Testis (tissue), 3 donors: ENCODE data around the gene CBARP. TPM values are rescaled to one million over a fixed set of nuclear protein-coding genes. Genes with fewer than 3 reads are reported as not detected.

ENCODE experiments used
- DNase-seq: peaks from one replicate; pipeline ENCODE4 v3.0.0-alpha.2; 2019
- H3K27ac ChIP-seq, 2 donors: fragments of 200-600 bp; sonication (generic); one replicate each; pipeline ENCODE4 v1.5.1; 2019
- H3K27me3 ChIP-seq: fragments of 200-600 bp; sonication (generic); one replicate; pipeline ENCODE4 v1.5.1; 2019
- H3K36me3 ChIP-seq: fragments of 200-600 bp; sonication (generic); one replicate; pipeline ENCODE4 v1.5.1; 2017; ENCODE audit warnings: low read depth; ENCODE audit errors: missing control alignments
- H3K4me1 ChIP-seq: fragments of 200-600 bp; sonication (generic); one replicate; pipeline ENCODE4 v1.5.1; 2019
- H3K4me3 ChIP-seq, 2 donors: fragments of 200-600 bp; sonication (generic); one replicate each; pipeline ENCODE4 v1.5.1; 2017 to 2019
- H3K9me3 ChIP-seq: fragments of 200-600 bp; sonication (generic); one replicate; pipeline ENCODE4 v1.5.1; 2017
- CTCF ChIP-seq, 3 experiments: fragments of 450-650 bp in 2 of 3; fragments of 200-600 bp in 1 of 3; sonication (generic) in 1 of 3; IDR thresholded peaks; one replicate each; pipeline ENCODE4 v1.5.1; 2016 to 2019; ENCODE audit warnings: antibody characterized with exemption in 3 of 3, mild to moderate bottlenecking in 2 of 3, moderate library complexity in 1 of 3
- POLR2A ChIP-seq: fragments of 450-650 bp; IDR thresholded peaks from one replicate; pipeline ENCODE4 v1.6.1; 2017; ENCODE audit warnings: antibody characterized with exemption, mild to moderate bottlenecking, moderate library complexity
- WGBS, 2 donors: methylation state at CpG; one replicate each; pipeline ENCODE4 v1.1.5; 2018; 5-methylcytosine and 5-hydroxymethylcytosine counted together
- intact Hi-C: fragments of 100-400 bp; cut with DNase I; formaldehyde crosslinking; loops from one replicate; pipeline ENCODE4 v1.15.1; 2023; ENCODE audit warnings: low total_unique reads
- polyA plus RNA-seq: library from polyadenylated mRNA; stranded (reverse); fragments of 350-450 nt; fragmentation: Illumina TruSeq; extraction: RNeasy Lipid Tissue Mini Kit (QIAGEN cat#74804); gene quantifications from one replicate; pipeline ENCODE4 v1.2.3, GENCODE V29; 2014; ENCODE audit warnings: low read depth, low replicate concordance; ENCODE audit not compliant: insufficient read depth
- total RNA-seq, 2 donors: library from RNA; depleted of rRNA; stranded (reverse); fragments of >200 nt; gene quantifications; one replicate each; pipeline ENCODE4 v1.2.3, GENCODE V29; 2016

CBARP gene
- total and polyA plus RNA-seq, 3 donors from 2014 or later, result 1.5 to 6.6 (median 5.2) TPM

- H3K9me3 ChIP-seq, result no peaks in the 10 kb centered on the region
- H3K4me3 ChIP-seq, result no peak overlapping the region
- H3K27me3 ChIP-seq, result no peaks in the 10 kb centered on the region
- no peaks in the 10 kb centered on the region for H3K36me3 ChIP-seq
- peak; percentile 88 for DNase-seq
- H3K4me1 ChIP-seq, result peaks cover 63% of the 10 kb centered on the region
- intact Hi-C loops, result no loop called here
- peak overlapping the region; percentile 79 to 99 for H3K27ac ChIP-seq
- no peak for TF ChIP-seq CTCF (IDR thresholded peaks at IDR 0.05)
- TF ChIP-seq POLR2A, result no peak
- WGBS, 2 donors, result 35 to 52% methylated on average over 5 to 26 of the region's 26 CpGs
Measured at GRCh38 chr19:1245494-1246264, 7.9 kb upstream of the CBARP start.

- peak overlapping the region; percentile 79 to 99 for H3K27ac ChIP-seq
- H3K4me3 ChIP-seq, result no peak overlapping the region
- H3K9me3 ChIP-seq, result no peaks in the 10 kb centered on the region
- H3K36me3 ChIP-seq, result no peaks in the 10 kb centered on the region
- intact Hi-C loops, result no loop called here
- H3K27me3 ChIP-seq, result no peaks in the 10 kb centered on the region
- peaks cover 68% of the 10 kb centered on the region for H3K4me1 ChIP-seq
- WGBS, 2 donors, result 36 to 46% methylated on average over 12 to 28 of the region's 31 CpGs
- TF ChIP-seq POLR2A (no peak), CTCF (IDR thresholded peaks at IDR 0.05) (no peak)
- DNase-seq, result peak; percentile 67
Measured at GRCh38 chr19:1244693-1245451, 7.1 kb upstream of the CBARP start.

- no peak overlapping the region for H3K4me3 ChIP-seq
- WGBS, 2 donors, result 46 to 77% methylated on average over 10 to 33 of the region's 33 CpGs
- intact Hi-C loops, result no loop called here
Measured at GRCh38 chr19:1243768-1244692, 6.2 kb upstream of the CBARP start.

More at GRCh38 chr19:1243768-1244692, 6.2 kb upstream of the CBARP start:
- H3K9me3 ChIP-seq, result no peaks in the 10 kb centered on the region
- DNase-seq, result peak; percentile 90
- peaks cover 71% of the 10 kb centered on the region for H3K4me1 ChIP-seq
- no peaks in the 10 kb centered on the region for H3K27me3 ChIP-seq
- H3K36me3 ChIP-seq, result no peaks in the 10 kb centered on the region
- H3K27ac ChIP-seq, result peak overlapping the region; percentile 79 to 99
- TF ChIP-seq CTCF (IDR thresholded peaks at IDR 0.05) (peak; percentile 93 to 98 (median 95)), POLR2A (no peak)
